HEK293 (cell line): ENCODE measurements around the gene PITPNM1.

Experiments used
- BCL11B ChIP-seq: fragments of 450-650 bp; formaldehyde crosslinking; IDR thresholded peaks from 2 replicates; pipeline ENCODE4 v1.5.1; 2016; ENCODE audit warnings: low read depth, missing biosample characterization, missing genetic modification characterization
- CTCF ChIP-seq: fragments of 450-650 bp; formaldehyde crosslinking; IDR thresholded peaks from 2 replicates; pipeline ENCODE4 v1.5.1; 2016; ENCODE audit warnings: missing biosample characterization, missing genetic modification characterization
- HOXA7 ChIP-seq: sonication (generic); formaldehyde crosslinking; IDR thresholded peaks from 2 replicates; pipeline ENCODE4 v1.8.1; 2022; ENCODE audit warnings: missing genetic modification reagents, borderline replicate concordance
- OSR2 ChIP-seq: fragments of 450-650 bp; formaldehyde crosslinking; IDR thresholded peaks from 2 replicates; pipeline ENCODE4 v1.5.1; 2016; ENCODE audit warnings: missing biosample characterization, missing genetic modification characterization
- OVOL3 ChIP-seq: fragments of 450-650 bp; formaldehyde crosslinking; IDR thresholded peaks from 2 replicates; pipeline ENCODE4 v1.5.1; 2016; ENCODE audit warnings: missing biosample characterization, missing genetic modification characterization
- PATZ1 ChIP-seq: fragments of 450-650 bp; formaldehyde crosslinking; IDR thresholded peaks from 2 replicates; pipeline ENCODE4 v1.5.1; 2016; ENCODE audit warnings: missing biosample characterization, missing genetic modification characterization
- REST ChIP-seq: fragments of 450-650 bp; formaldehyde crosslinking; IDR thresholded peaks from 2 replicates; pipeline ENCODE4 v1.5.1; 2016; ENCODE audit warnings: missing biosample characterization, missing genetic modification characterization
- ZNF133 ChIP-seq: fragments of 450-650 bp; formaldehyde crosslinking; IDR thresholded peaks from 2 replicates; pipeline ENCODE4 v1.5.1; 2016; ENCODE audit warnings: missing biosample characterization, missing genetic modification characterization
- ZNF449 ChIP-seq: fragments of 450-650 bp; formaldehyde crosslinking; IDR thresholded peaks from 2 replicates; pipeline ENCODE4 v1.5.1; 2017; ENCODE audit warnings: missing biosample characterization, mild to moderate bottlenecking, missing genetic modification characterization, moderate library complexity
- ZNF548 ChIP-seq: fragments of 450-650 bp; formaldehyde crosslinking; IDR thresholded peaks from 2 replicates; pipeline ENCODE4 v1.5.1; 2016; ENCODE audit warnings: missing biosample characterization, missing genetic modification characterization
- ZNF777 ChIP-seq: fragments of 450-650 bp; formaldehyde crosslinking; IDR thresholded peaks from 2 replicates; pipeline ENCODE4 v1.5.1; 2017; ENCODE audit warnings: missing biosample characterization, missing genetic modification characterization, borderline replicate concordance
- ZSCAN30 ChIP-seq: fragments of 450-650 bp; IDR thresholded peaks from 2 replicates; pipeline ENCODE4 v1.5.1; 2018; ENCODE audit warnings: missing biosample characterization, mild to moderate bottlenecking, missing genetic modification characterization, moderate library complexity
- TF ChIP-seq, protein P1 (sequence below): fragments of 450-650 bp; formaldehyde crosslinking; IDR thresholded peaks from 2 replicates; pipeline ENCODE4 v1.5.1; 2016; ENCODE audit warnings: missing biosample characterization, missing genetic modification characterization
- TF ChIP-seq, protein P2 (sequence below): IDR thresholded peaks from 2 replicates; pipeline ENCODE4 v1.6.1; 2011; ENCODE audit warnings: mild to moderate bottlenecking, low read depth, low read length, borderline replicate concordance

- TF ChIP-seq ZNF777 (tag by site-specific recombination) (no peak), ZNF133 (tag by site-specific recombination) (no peak), ZNF548 (tag by site-specific recombination) (no peak), CTCF (tag by site-specific recombination) (no peak), ZSCAN30 (tag by site-specific recombination) (no peak), REST (tag by site-specific recombination) (no peak), OSR2 (no peak), BCL11B (tag by site-specific recombination) (no peak), OVOL3 (no peak), HOXA7 (CRISPR knock-in tag) (no peak), ZNF449 (no peak), PATZ1 (tag by site-specific recombination) (no peak)
- TF ChIP-seq, protein P1, sequence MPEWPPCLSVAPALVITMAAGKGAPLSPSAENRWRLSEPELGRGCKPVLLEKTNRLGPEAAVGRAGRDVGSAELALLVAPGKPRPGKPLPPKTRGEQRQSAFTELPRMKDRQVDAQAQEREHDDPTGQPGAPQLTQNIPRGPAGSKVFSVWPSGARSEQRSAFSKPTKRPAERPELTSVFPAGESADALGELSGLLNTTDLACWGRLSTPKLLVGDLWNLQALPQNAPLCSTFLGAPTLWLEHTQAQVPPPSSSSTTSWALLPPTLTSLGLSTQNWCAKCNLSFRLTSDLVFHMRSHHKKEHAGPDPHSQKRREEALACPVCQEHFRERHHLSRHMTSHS, result no peak
- TF ChIP-seq, protein P2, sequence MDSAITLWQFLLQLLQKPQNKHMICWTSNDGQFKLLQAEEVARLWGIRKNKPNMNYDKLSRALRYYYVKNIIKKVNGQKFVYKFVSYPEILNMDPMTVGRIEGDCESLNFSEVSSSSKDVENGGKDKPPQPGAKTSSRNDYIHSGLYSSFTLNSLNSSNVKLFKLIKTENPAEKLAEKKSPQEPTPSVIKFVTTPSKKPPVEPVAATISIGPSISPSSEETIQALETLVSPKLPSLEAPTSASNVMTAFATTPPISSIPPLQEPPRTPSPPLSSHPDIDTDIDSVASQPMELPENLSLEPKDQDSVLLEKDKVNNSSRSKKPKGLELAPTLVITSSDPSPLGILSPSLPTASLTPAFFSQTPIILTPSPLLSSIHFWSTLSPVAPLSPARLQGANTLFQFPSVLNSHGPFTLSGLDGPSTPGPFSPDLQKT, result no peak
Measured at GRCh38 chr11:67495234-67496005, 9.7 kb downstream of the PITPNM1 start.
